ENCODE data around the gene RPLP1. TPM values are rescaled to one million over a fixed set of nuclear protein-coding genes. Genes with fewer than 3 reads are reported as not detected.

Gene RPLP1
- 139 and 214 TPM in 2 replicates for total RNA-seq

DNA sequence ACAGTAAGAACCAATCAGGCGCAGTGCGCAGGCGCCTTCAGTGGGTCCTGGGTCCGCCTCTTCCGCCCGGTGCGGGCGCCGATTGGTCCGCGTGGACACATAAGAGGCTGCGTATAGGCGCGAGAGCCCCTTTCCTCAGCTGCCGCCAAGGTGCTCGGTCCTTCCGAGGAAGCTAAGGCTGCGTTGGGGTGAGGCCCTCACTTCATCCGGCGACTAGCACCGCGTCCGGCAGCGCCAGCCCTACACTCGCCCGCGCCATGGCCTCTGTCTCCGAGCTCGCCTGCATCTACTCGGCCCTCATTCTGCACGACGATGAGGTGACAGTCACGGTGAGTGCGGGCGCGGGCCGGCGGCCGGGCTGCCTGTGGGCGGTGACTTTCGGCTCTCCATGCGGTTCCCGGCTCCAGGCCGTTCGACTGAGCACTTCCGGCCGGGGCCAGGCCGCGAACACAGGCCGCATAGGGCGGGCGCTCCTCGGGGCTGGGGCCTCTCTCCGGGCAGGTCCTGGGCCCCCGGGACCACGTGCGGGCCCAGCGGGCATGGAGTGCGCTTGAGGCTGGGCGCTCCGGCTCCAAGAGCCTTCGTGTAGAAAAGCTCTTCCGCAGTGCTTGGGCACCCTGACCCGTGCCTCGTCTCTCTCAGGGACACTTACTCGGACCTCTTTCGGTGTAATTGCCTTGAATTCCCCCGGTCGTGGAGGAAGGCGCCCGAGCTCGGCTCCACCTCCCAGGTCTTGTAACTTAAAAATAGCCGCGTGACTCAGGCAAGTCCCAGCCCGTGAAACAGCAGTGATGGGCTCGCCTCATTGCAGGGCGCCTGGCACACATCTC, at the start of gene RPLP1:
Gene RPLP1, plus strand, starts transcription at position 127 of the 830 bp plus-strand sequence. Its CDS starts 131 bp downstream, at position 258.

GRCh38 chr15:69413822-69414700, 38.6 kb upstream of the RPLP1 start, which contains the start of gene KIF23:
Gene KIF23 (plus strand): TSS chr15:69414349. CDS start chr15:69414466, 117 bp downstream.

Small RNA genes lying within 50 kb of the gene (small RNA-seq; reads per million reads assigned to genes)
- 0.23 reads per million for gene RF00012

Other genes starting within 250 kb of the RPLP1 start
- under 0.01 and 0.22 TPM in 2 replicates for gene PAQR5, start 153.9 kb upstream of the RPLP1 start, total RNA-seq
- 12.2 and 24.0 TPM in 2 replicates for gene KIF23, start 38.5 kb upstream of the RPLP1 start, total RNA-seq

All from placental epithelial cell (primary cell).